HepG2 (cell line): ENCODE measurements around the gene BCAR3. TPM values are rescaled to one million over a fixed set of nuclear protein-coding genes. Genes with fewer than 3 reads are reported as not detected.

ENCODE experiments used
- ATAC-seq: fragments of 200-7000 bp; cut with Tn5 transposase; 3 replicates; pipeline ENCODE4 v1.9.1; 2020; ENCODE audit warnings: mild to moderate bottlenecking, moderate library complexity
- BruUV-seq: library from RNA; stranded (reverse); fragments of 400-500 nt; replicated peaks from 2 replicates; lab custom pipeline; 2021; lab: Mats Ljungman, UMichigan
- CTCF ChIA-PET: fragments of 300-600 bp; formaldehyde crosslinking; extraction: SDS; loops from one replicate; lab custom pipeline; 2021; ENCODE audit warnings: low total read pairs, inconsistent platforms, low intra/inter-chr PET ratio; lab: Yijun Ruan, JAX
- POLR2A ChIA-PET: fragments of 350-600 bp; sonication (Branson Sonifier 250); formaldehyde crosslinking; loops from one replicate; lab custom pipeline; 2020; ENCODE audit warnings: antibody characterized with exemption, inconsistent platforms; lab: Yijun Ruan, JAX
- DNase-seq: peaks from one replicate; pipeline ENCODE4 v3.0.0-alpha.2; 2015; ENCODE audit warnings: low spot score
- FAIRE-seq: peaks from 3 replicates; lab custom pipeline; 2011; peaks lifted over from hg19 to GRCh38; lab: Jason Lieb, UNC
- H2AFZ ChIP-seq: one replicate; pipeline ENCODE4 v1.6.1; 2011; ENCODE audit warnings: low read length, inconsistent platforms
- H3K27ac ChIP-seq: fragments of 300-600 bp; 3 replicates; pipeline ENCODE4 v1.8.0; 2011; ENCODE audit warnings: mixed run types, mild to moderate bottlenecking, mixed read lengths, low read length, inconsistent platforms; ENCODE audit not compliant: insufficient read depth; ENCODE audit errors: extremely low read length
- H3K27me3 ChIP-seq, 2 experiments: fragments of 200-600 bp in 1 of 2; 2 replicates in 1 of 2; 3 replicates in 1 of 2; pipeline versions ENCODE4 v1.6.0 to v1.8.0; 2011; ENCODE audit warnings: low read length in 2 of 2, mild to moderate bottlenecking in 2 of 2, moderate library complexity in 2 of 2, inconsistent platforms in 1 of 2; ENCODE audit not compliant: insufficient read depth in 2 of 2, control insufficient read depth in 1 of 2
- H3K36me3 ChIP-seq, 2 experiments: fragments of 200-600 bp in 1 of 2; replicated peaks in 1 of 2; 2 replicates in 1 of 2; 3 replicates in 1 of 2; pipeline versions ENCODE4 v1.5.1 to v1.8.0; 2011; ENCODE audit warnings: low read length in 2 of 2, inconsistent platforms in 1 of 2; ENCODE audit not compliant: insufficient read depth in 2 of 2, control insufficient read depth in 1 of 2
- H3K4me1 ChIP-seq: 2 replicates; pipeline ENCODE4 v1.5.1; 2012; ENCODE audit warnings: low read length, inconsistent platforms; ENCODE audit not compliant: insufficient read depth
- H3K4me2 ChIP-seq: 2 replicates; pipeline ENCODE4 v1.6.0; 2011; ENCODE audit warnings: low read depth, low read length, inconsistent platforms
- H3K4me3 ChIP-seq, 3 experiments: fragments of 200-600 bp in 1 of 3; sonication (generic), shearing (Covaris generic) in 1 of 3; replicated peaks in 1 of 3; 2 replicates each; pipeline ENCODE4 v1.5.1; 2011 to 2016; ENCODE audit warnings: low read length in 3 of 3, inconsistent platforms in 2 of 3, low read depth in 2 of 3, mild to moderate bottlenecking in 2 of 3, control low read depth in 1 of 3, mixed read lengths in 1 of 3; ENCODE audit not compliant: insufficient read depth in 1 of 3
- H3K79me2 ChIP-seq: one replicate; pipeline ENCODE4 v1.6.1; 2011; ENCODE audit warnings: low read length, inconsistent platforms; ENCODE audit not compliant: insufficient read depth
- H3K9ac ChIP-seq: 2 replicates; pipeline ENCODE4 v1.6.0; 2011; ENCODE audit warnings: mild to moderate bottlenecking, low read depth, low read length, inconsistent platforms; ENCODE audit not compliant: insufficient read depth
- H3K9me3 ChIP-seq: 2 replicates; pipeline ENCODE4 v1.5.1; 2012; ENCODE audit warnings: mild to moderate bottlenecking, low read length
- H4K20me1 ChIP-seq: 2 replicates; pipeline ENCODE4 v1.6.0; 2011; ENCODE audit warnings: inconsistent platforms, mild to moderate bottlenecking, low read length, moderate library complexity; ENCODE audit not compliant: insufficient read depth
- ARNT ChIP-seq: fragments of 450-650 bp; IDR thresholded peaks from 2 replicates; pipeline ENCODE4 v1.6.1; 2017
- DMAP1 ChIP-seq: IDR thresholded peaks from 2 replicates; pipeline ENCODE4 v1.6.1; 2016
- FOSL2 ChIP-seq: sonication (generic); formaldehyde crosslinking; IDR thresholded peaks from 2 replicates; pipeline ENCODE4 v1.4.0; 2020; ENCODE audit warnings: missing genetic modification reagents
- ZNF629 ChIP-seq: sonication (generic); formaldehyde crosslinking; conservative IDR thresholded peaks from 2 replicates; pipeline ENCODE4 v1.5.0; 2020; ENCODE audit warnings: missing genetic modification reagents
- ZNF768 ChIP-seq: sonication (generic); formaldehyde crosslinking; IDR thresholded peaks from 2 replicates; pipeline ENCODE4 v1.4.0; 2020; ENCODE audit warnings: missing genetic modification reagents
- WGBS: methylation state at CpG from one replicate; pipeline ENCODE4 v1.1.6; 2017; ENCODE audit warnings: low lambda C conversion rate; 5-methylcytosine and 5-hydroxymethylcytosine counted together
- in situ Hi-C: cut with HindIII; loops from 2 replicates; pipeline ENCODE4 v1.10.0; 2017; ENCODE audit warnings: low pct_unique_long_range_greater_than_20kb; ENCODE audit not compliant: extremely low pct_ligation_motif_present
- intact Hi-C: fragments of 100-400 bp; cut with micrococcal nuclease; formaldehyde crosslinking; loops from one replicate; pipeline ENCODE4 v1.10.0; 2022; ENCODE audit not compliant: unreplicated experiment
- polyA plus RNA-seq, 8 experiments: library from polyadenylated mRNA; depleted of rRNA in 3 of 8; stranded (reverse) in 7 of 8; unstranded in 1 of 8; fragments of >200 nt; fragmentation: Illumina TruSeq in 4 of 8; extraction: Trizol in 4 of 8; gene quantifications; 2 replicates each; pipeline versions ENCODE4 v1.2.1 to v1.2.3, GENCODE V29; 2011 to 2016; ENCODE audit warnings: low read depth in 4 of 8, missing spikeins in 1 of 8, mixed read lengths in 1 of 8; ENCODE audit not compliant: insufficient read depth in 1 of 8
- total RNA-seq, 5 experiments: library from RNA; depleted of rRNA; stranded (reverse); fragments of >200 nt; fragmentation: Illumina TruSeq; extraction: Trizol; gene quantifications; 2 replicates each; pipeline ENCODE4 v1.2.3, GENCODE V29; 2016; ENCODE audit warnings: low read depth in 1 of 5

The BCAR3 gene
- total and polyA plus RNA-seq, 2 of the 13 experiments (the other 11 are each of a cell fraction or from before 2014, with no cell fraction given): 3.6 to 4.8 TPM

- DNase-seq (peak; percentile 53), FAIRE-seq (no peak), ATAC-seq (peak; percentile 12; the same call in 1 of the 3 replicates)
- no peaks in the 10 kb centered on the region; a peak in 1 of 5 replicates for H3K27me3 ChIP-seq
- no peak overlapping the region for H3K4me2 ChIP-seq
- no peak overlapping the region for H3K27ac ChIP-seq
- CTCF ChIA-PET: no interaction called here
- no peaks in the 10 kb centered on the region for H3K36me3 ChIP-seq
- TF ChIP-seq DMAP1 (CRISPR knock-in tag) (no peak), FOSL2 (peak; percentile 81)
- no peak overlapping the region for H3K4me3 ChIP-seq
- no TSS peak for BruUV-seq
- no peaks in the 10 kb centered on the region for H3K9me3 ChIP-seq
- H2AFZ ChIP-seq: no peak overlapping the region
- in situ Hi-C loops (no loop called here), intact Hi-C loops (no loop called here)
- H3K4me1 ChIP-seq: peaks cover 40% of the 10 kb centered on the region
- POLR2A ChIA-PET: no interaction called here
- no peak overlapping the region for H3K9ac ChIP-seq
- no peaks in the 10 kb centered on the region for H4K20me1 ChIP-seq
- H3K79me2 ChIP-seq: no peaks in the 10 kb centered on the region
These were observed 20.0 kb upstream of the BCAR3 start for GRCh38 chr1:93701629-93702028.

GRCh38 chr1:93700532-93701469 lies 19.2 kb upstream of the BCAR3 start:
- Histone ChIP-seq H3K4me2 (no peak overlapping the region), H3K4me1 (peaks cover 34% of the 10 kb centered on the region), H3K9ac (no peak overlapping the region), H3K4me3 (no peak overlapping the region), H3K79me2 (no peaks in the 10 kb centered on the region), H4K20me1 (no peaks in the 10 kb centered on the region), H2AFZ (no peak overlapping the region), H3K9me3 (no peaks in the 10 kb centered on the region), H3K27me3 (no peaks in the 10 kb centered on the region; a peak in 1 of 5 replicates), H3K27ac (no peak overlapping the region), H3K36me3 (no peaks in the 10 kb centered on the region)
- TF ChIP-seq ZNF629 (CRISPR knock-in tag) (0 out of 2 replicates have a peak, but pooled peaks have one; percentile 35), ZNF768 (peak; percentile 88), ARNT (no peak)
- BruUV-seq: no TSS peak
- ATAC-seq (no peak), FAIRE-seq (no peak), DNase-seq (no peak)
- POLR2A ChIA-PET: no interaction called here
- intact Hi-C loops: no loop called here
- CTCF ChIA-PET: no interaction called here
- 72% methylated on average over 17 of the region's 22 CpGs for WGBS
- in situ Hi-C loops: no loop called here
